ENCODE data around the gene ATP8B1.
A peak's percentile ranks its signal among the peaks of the same experiment; 100 is the strongest.

GRCh38 chr18:57660961-57661360, 142.2 kb downstream of the ATP8B1 start:
- TF ChIP-seq CTCF (conservative IDR thresholded peaks at IDR 0.05; ENCODE audit: low read depth, low read length) (no peak), FOS (IDR thresholded peaks at IDR 0.05; ENCODE audit: low read depth, low read length) (peak; percentile 92), RAD21 (IDR thresholded peaks at IDR 0.05; ENCODE audit: low read length) (0 out of 2 replicates have a peak, but pooled peaks have one; percentile 1), POLR2A (IDR thresholded peaks at IDR 0.05; ENCODE audit: low read depth, low read length) (no peak), BHLHE40 (IDR thresholded peaks at IDR 0.05; ENCODE audit: low read depth, low read length) (peak; percentile 61), MXI1 (IDR thresholded peaks at IDR 0.05; ENCODE audit: borderline replicate concordance, low read depth, low read length) (no peak), USF2 (IDR thresholded peaks at IDR 0.05; ENCODE audit: low read depth, low read length) (0 out of 2 replicates have a peak, but pooled peaks have one; percentile 7), SMC3 (IDR thresholded peaks at IDR 0.05; ENCODE audit: low read depth, low read length) (no peak)
